Hematopoietic multipotent progenitor cell treated with erythropoietin and hydrocortisone succinate and interleukin-3 and kit ligand, for 6 days (in vitro differentiated cells): Measurements from ENCODE around the gene ANKRD13A.
"Not testable (repeated sequence)": the region's sequence is repeated elsewhere in the genome, so short reads cannot be mapped to it uniquely, and the experiment has no call there.

Source experiments
- DNase-seq: peaks from one replicate; pipeline ENCODE4 v3.0.0-alpha.2; 2015

The ANKRD13A gene

GRCh38 chr12:110008681-110009398 is 9.6 kb downstream of the ANKRD13A start:
- not testable (repeated sequence) for DNase-seq

- DNase-seq, result no peak
Measured at GRCh38 chr12:110010853-110011723, 11.9 kb downstream of the ANKRD13A start.

- DNase-seq, result no peak
Measured at GRCh38 chr12:110012137-110012536, 12.9 kb downstream of the ANKRD13A start.

GRCh38 chr12:110012659-110013058 is 13.4 kb downstream of the ANKRD13A start:
- DNase-seq, result peak; percentile 28

- peak; percentile 36 for DNase-seq
Measured at GRCh38 chr12:110015132-110015531, 15.9 kb downstream of the ANKRD13A start.

- no peak for DNase-seq
Measured at GRCh38 chr12:110020956-110021355, 21.7 kb downstream of the ANKRD13A start.

- DNase-seq, result no peak
Measured at GRCh38 chr12:110023059-110023980, 24.1 kb downstream of the ANKRD13A start.

- no peak for DNase-seq
Measured at GRCh38 chr12:110024051-110024450, 24.8 kb downstream of the ANKRD13A start.

- no peak for DNase-seq
Measured at GRCh38 chr12:110028323-110028722, 29.1 kb downstream of the ANKRD13A start.

GRCh38 chr12:110029290-110029815 is 30.1 kb downstream of the ANKRD13A start:
- no peak for DNase-seq

- no peak for DNase-seq
Measured at GRCh38 chr12:110033888-110034287, 34.7 kb downstream of the ANKRD13A start.

- no peak for DNase-seq
Measured at GRCh38 chr12:110035534-110036104, 36.4 kb downstream of the ANKRD13A start.

GRCh38 chr12:110037315-110037714 is 38.1 kb downstream of the ANKRD13A start:
- no peak for DNase-seq

- DNase-seq, result no peak
Measured at GRCh38 chr12:110038741-110039084, 39.5 kb downstream of the ANKRD13A start.

GRCh38 chr12:110039085-110039807 is 40.0 kb downstream of the ANKRD13A start:
- no peak for DNase-seq

GRCh38 chr12:110042264-110042663 is 43.0 kb downstream of the ANKRD13A start:
- no peak for DNase-seq

GRCh38 chr12:110046451-110047187 is 47.4 kb downstream of the ANKRD13A start:
- DNase-seq, result peak; percentile 44

- no peak for DNase-seq
Measured at GRCh38 chr12:110047297-110047940, 48.2 kb downstream of the ANKRD13A start.

- peak; percentile 99 for DNase-seq
Measured at GRCh38 chr12:110048242-110049027, 49.2 kb downstream of the ANKRD13A start, which contains the start of gene C12orf76. C12orf76 (minus strand) TSS chr12:110048522; CDS start chr12:110048495, 27 bp downstream.
